ENCODE data around the gene HDAC4. TPM values are rescaled to one million over a fixed set of nuclear protein-coding genes. Genes with fewer than 3 reads are reported as not detected.
A peak's percentile ranks its signal among the peaks of the same experiment; 100 is the strongest.

Gene HDAC4
- total and polyA plus RNA-seq, 9 of the 15 experiments (the other 6 are each of a cell fraction or from before 2014, with no cell fraction given), result 0.11 to 20.2 (median 4.0) TPM

DNA sequence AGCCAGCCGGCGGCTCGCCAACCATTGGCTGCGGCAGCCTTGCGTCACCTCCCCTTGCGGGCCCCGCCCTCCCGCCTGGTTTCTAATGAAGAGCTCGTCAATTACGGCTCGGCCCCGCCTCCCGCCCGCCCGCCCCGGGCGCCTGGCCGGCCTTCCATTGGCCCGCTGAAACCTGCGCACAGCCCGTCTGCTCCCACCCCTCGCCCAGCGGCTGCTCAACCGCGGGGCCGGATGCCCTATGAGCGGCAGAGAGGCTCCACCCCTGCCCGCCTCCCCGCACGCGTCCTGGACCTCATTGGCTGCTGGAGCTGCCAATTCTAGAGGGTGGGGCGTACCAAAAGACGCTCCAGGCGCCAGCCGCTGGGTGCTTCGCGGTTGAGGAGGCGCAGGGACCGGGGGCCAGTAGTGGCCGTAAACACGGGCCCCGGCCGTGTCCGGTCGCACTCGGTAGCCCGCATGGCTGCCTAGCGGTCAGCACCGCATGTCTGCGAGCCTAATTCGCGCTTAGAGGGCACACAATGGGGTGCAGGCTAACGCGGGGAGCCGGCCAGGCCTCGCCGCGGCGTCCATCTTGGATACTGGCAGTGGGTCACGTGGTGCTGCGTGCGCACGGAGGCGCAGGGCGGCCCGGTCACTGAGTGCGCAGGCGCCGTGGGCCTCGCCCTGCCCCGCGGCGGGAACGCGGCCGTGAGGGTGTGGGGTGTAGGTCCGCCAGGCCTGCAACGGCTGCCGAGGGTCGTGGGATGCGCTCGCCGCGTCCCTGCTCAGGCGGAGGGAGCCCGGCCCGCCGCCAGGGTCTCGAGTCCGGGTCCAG lies 454 bp upstream of the HDAC4 start (continued):
- TF ChIP-seq, protein P1, sequence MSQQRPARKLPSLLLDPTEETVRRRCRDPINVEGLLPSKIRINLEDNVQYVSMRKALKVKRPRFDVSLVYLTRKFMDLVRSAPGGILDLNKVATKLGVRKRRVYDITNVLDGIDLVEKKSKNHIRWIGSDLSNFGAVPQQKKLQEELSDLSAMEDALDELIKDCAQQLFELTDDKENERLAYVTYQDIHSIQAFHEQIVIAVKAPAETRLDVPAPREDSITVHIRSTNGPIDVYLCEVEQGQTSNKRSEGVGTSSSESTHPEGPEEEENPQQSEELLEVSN (IDR thresholded peaks at IDR 0.05; ENCODE audit: borderline replicate concordance in 1 of 2, extremely low read depth in 1 of 2, insufficient read depth in 1 of 2, insufficient read length in 1 of 2, low read depth in 1 of 2, low read length in 1 of 2, poor library complexity in 1 of 2, severe bottlenecking in 1 of 2), result peak; percentile 96 to 99
- TF ChIP-seq RBBP5 (IDR thresholded peaks at IDR 0.05; ENCODE audit: borderline replicate concordance, insufficient read depth, low read length, poor library complexity, severe bottlenecking) (peak; percentile 68), NFRKB (IDR thresholded peaks at IDR 0.05; ENCODE audit: low read depth) (peak; percentile 65), ZNF696 (CRISPR knock-in tag; conservative IDR thresholded peaks at IDR 0.05) (no peak), GATA2 (CRISPR knock-in tag; IDR thresholded peaks at IDR 0.05) (no peak), TCF7L2 (IDR thresholded peaks at IDR 0.05; ENCODE audit: low read depth, low read length) (no peak), FOSL1 (tag; conservative IDR thresholded peaks at IDR 0.05) (no peak), BCOR (IDR thresholded peaks at IDR 0.05) (no peak), BRD4 (IDR thresholded peaks at IDR 0.05) (no peak), FOS (IDR thresholded peaks at IDR 0.05; ENCODE audit: extremely low read depth, insufficient read length) (peak; percentile 82), DACH1 (IDR thresholded peaks at IDR 0.05; ENCODE audit: partially characterized antibody) (no peak), TBP (optimal IDR thresholded peaks at IDR 0.05; ENCODE audit: low read depth, low read length) (peak; percentile 92), BHLHE40 (IDR thresholded peaks at IDR 0.05; ENCODE audit: low read length) (peak; percentile 94), KDM2B (CRISPR knock-in tag; IDR thresholded peaks at IDR 0.05) (no peak)
- TF ChIP-seq, protein P2, sequence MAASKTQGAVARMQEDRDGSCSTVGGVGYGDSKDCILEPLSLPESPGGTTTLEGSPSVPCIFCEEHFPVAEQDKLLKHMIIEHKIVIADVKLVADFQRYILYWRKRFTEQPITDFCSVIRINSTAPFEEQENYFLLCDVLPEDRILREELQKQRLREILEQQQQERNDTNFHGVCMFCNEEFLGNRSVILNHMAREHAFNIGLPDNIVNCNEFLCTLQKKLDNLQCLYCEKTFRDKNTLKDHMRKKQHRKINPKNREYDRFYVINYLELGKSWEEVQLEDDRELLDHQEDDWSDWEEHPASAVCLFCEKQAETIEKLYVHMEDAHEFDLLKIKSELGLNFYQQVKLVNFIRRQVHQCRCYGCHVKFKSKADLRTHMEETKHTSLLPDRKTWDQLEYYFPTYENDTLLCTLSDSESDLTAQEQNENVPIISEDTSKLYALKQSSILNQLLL (CRISPR knock-in tag; IDR thresholded peaks at IDR 0.05; ENCODE audit: borderline replicate concordance), result no peak
- TF ChIP-seq, protein P3, sequence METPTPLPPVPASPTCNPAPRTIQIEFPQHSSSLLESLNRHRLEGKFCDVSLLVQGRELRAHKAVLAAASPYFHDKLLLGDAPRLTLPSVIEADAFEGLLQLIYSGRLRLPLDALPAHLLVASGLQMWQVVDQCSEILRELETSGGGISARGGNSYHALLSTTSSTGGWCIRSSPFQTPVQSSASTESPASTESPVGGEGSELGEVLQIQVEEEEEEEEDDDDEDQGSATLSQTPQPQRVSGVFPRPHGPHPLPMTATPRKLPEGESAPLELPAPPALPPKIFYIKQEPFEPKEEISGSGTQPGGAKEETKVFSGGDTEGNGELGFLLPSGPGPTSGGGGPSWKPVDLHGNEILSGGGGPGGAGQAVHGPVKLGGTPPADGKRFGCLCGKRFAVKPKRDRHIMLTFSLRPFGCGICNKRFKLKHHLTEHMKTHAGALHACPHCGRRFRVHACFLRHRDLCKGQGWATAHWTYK (CRISPR knock-in tag; IDR thresholded peaks at IDR 0.05), result 0 out of 2 replicates have a peak, but pooled peaks have one; percentile 38
- TF ChIP-seq, protein P4, sequence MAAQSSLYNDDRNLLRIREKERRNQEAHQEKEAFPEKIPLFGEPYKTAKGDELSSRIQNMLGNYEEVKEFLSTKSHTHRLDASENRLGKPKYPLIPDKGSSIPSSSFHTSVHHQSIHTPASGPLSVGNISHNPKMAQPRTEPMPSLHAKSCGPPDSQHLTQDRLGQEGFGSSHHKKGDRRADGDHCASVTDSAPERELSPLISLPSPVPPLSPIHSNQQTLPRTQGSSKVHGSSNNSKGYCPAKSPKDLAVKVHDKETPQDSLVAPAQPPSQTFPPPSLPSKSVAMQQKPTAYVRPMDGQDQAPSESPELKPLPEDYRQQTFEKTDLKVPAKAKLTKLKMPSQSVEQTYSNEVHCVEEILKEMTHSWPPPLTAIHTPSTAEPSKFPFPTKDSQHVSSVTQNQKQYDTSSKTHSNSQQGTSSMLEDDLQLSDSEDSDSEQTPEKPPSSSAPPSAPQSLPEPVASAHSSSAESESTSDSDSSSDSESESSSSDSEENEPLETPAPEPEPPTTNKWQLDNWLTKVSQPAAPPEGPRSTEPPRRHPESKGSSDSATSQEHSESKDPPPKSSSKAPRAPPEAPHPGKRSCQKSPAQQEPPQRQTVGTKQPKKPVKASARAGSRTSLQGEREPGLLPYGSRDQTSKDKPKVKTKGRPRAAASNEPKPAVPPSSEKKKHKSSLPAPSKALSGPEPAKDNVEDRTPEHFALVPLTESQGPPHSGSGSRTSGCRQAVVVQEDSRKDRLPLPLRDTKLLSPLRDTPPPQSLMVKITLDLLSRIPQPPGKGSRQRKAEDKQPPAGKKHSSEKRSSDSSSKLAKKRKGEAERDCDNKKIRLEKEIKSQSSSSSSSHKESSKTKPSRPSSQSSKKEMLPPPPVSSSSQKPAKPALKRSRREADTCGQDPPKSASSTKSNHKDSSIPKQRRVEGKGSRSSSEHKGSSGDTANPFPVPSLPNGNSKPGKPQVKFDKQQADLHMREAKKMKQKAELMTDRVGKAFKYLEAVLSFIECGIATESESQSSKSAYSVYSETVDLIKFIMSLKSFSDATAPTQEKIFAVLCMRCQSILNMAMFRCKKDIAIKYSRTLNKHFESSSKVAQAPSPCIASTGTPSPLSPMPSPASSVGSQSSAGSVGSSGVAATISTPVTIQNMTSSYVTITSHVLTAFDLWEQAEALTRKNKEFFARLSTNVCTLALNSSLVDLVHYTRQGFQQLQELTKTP (IDR thresholded peaks at IDR 0.05; ENCODE audit: low read depth in 1 of 2, partially characterized antibody in 2 of 2), result no peak
- TF ChIP-seq, protein P5, sequence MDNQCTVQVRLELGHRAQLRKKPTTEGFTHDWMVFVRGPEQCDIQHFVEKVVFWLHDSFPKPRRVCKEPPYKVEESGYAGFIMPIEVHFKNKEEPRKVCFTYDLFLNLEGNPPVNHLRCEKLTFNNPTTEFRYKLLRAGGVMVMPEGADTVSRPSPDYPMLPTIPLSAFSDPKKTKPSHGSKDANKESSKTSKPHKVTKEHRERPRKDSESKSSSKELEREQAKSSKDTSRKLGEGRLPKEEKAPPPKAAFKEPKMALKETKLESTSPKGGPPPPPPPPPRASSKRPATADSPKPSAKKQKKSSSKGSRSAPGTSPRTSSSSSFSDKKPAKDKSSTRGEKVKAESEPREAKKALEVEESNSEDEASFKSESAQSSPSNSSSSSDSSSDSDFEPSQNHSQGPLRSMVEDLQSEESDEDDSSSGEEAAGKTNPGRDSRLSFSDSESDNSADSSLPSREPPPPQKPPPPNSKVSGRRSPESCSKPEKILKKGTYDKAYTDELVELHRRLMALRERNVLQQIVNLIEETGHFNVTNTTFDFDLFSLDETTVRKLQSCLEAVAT (IDR thresholded peaks at IDR 0.05), result 0 out of 4 replicates have a peak, but pooled peaks of 1 of the 2 experiments have one; percentile 34
